ENCODE results near the gene WNK2. TPM values are rescaled to one million over a fixed set of nuclear protein-coding genes. Genes with fewer than 3 reads are reported as not detected.

Gene WNK2
- total and polyA plus RNA-seq, 2 donors (not counting 3 experiments of a cell fraction or from before 2014, with no cell fraction given): not detected

GRCh38 chr9:93252781-93253530 lies 69.0 kb downstream of the WNK2 start:
- CTCF ChIA-PET: no interaction called here
- no TSS peak for BruUV-seq (replicated peaks)
- H3K9ac ChIP-seq (replicated peaks; ENCODE audit: extremely low read depth, insufficient read depth, low read length): no peak overlapping the region
- no peak for FAIRE-seq
- no peaks in the 10 kb centered on the region for H3K36me3 ChIP-seq (ENCODE audit: control insufficient read depth in 2 of 2, extremely low read depth in 1 of 2, insufficient read depth in 2 of 2, low read length in 2 of 2)
- no peaks in the 10 kb centered on the region for H3K79me2 ChIP-seq (ENCODE audit: control insufficient read depth, insufficient read depth, low read length)
- POLR2A ChIA-PET: no interaction called here
- no peak overlapping the region for H3K4me3 ChIP-seq (replicated peaks in 1 of 3; ENCODE audit: insufficient read depth in 1 of 3, low read depth in 1 of 3, low read length in 3 of 3)
- no peak for DNase-seq (ENCODE audit: low read depth, low spot score)
- no peaks in the 10 kb centered on the region for H3K9me1 ChIP-seq (replicated peaks; ENCODE audit: control insufficient read depth, extremely low read depth, insufficient read depth, low read length)
- no peaks in the 10 kb centered on the region for H3K9me3 ChIP-seq (replicated peaks; ENCODE audit: control insufficient read depth, insufficient read depth, low read length)
- no peak overlapping the region for H3K27ac ChIP-seq (ENCODE audit: insufficient read depth, low read depth, low read length)
- dilution Hi-C loops (cut with MboI; ENCODE audit: extremely low pct_ligation_motif_present, low sequenced_read_pairs) (no loop called here), intact Hi-C loops (cut with micrococcal nuclease) (no loop called here)
- no peak for TF ChIP-seq CTCF (IDR thresholded peaks at IDR 0.05; ENCODE audit: extremely low read depth in 1 of 2, insufficient read depth in 1 of 2, low read depth in 1 of 2, low read length in 2 of 2)
- TF ChIP-seq POLR2A (IDR thresholded peaks at IDR 0.05; ENCODE audit: low read depth, low read length): no peak
- no peak for TF ChIP-seq GATA2 (IDR thresholded peaks at IDR 0.05; ENCODE audit: insufficient read depth, insufficient read length, low read depth, low read length)
- TF ChIP-seq FOS (IDR thresholded peaks at IDR 0.05; ENCODE audit: borderline replicate concordance, insufficient read depth, low read length): no peak
- no peak for TF ChIP-seq POLR2AphosphoS5 (IDR thresholded peaks at IDR 0.05; ENCODE audit: insufficient read depth, low read depth, low read length)
- no peak for TF ChIP-seq MAX (IDR thresholded peaks at IDR 0.05; ENCODE audit: insufficient read depth, insufficient read length)
- TF ChIP-seq JUN (IDR thresholded peaks at IDR 0.05; ENCODE audit: borderline replicate concordance, insufficient read depth, insufficient read length, low read depth): no peak
- TF ChIP-seq EZH2 (IDR thresholded peaks at IDR 0.05; ENCODE audit: borderline replicate concordance, low read depth, low read length, severe bottlenecking): no peak
- TF ChIP-seq MYC (IDR thresholded peaks at IDR 0.05; ENCODE audit: low read depth, low read length): no peak
- no peaks in the 10 kb centered on the region for H4K20me1 ChIP-seq (replicated peaks; ENCODE audit: control insufficient read depth, extremely low read depth, insufficient read depth, low read length)
- no peak overlapping the region for H2AFZ ChIP-seq (ENCODE audit: low read depth, low read length)
- H3K4me2 ChIP-seq (ENCODE audit: insufficient read depth, low read length): no peak overlapping the region
- H3K4me1 ChIP-seq (ENCODE audit: control insufficient read depth, extremely low read depth, insufficient read depth, low read length): no peaks in the 10 kb centered on the region
- no peaks in the 10 kb centered on the region for H3K27me3 ChIP-seq (ENCODE audit: control insufficient read depth in 2 of 2, insufficient read depth in 2 of 2, low read length in 2 of 2)

Measured in endothelial cell of umbilical vein (primary cell).